Muscle of back (tissue), 11 donors: ENCODE measurements around the gene PROCA1. TPM values are rescaled to one million over a fixed set of nuclear protein-coding genes. Genes with fewer than 3 reads are reported as not detected.

Experiments used
- DNase-seq, 3 donors: peaks; one replicate each; pipeline versions ENCODE4 v3.0.0 to v3.0.0-alpha.2; 2013
- polyA plus RNA-seq, 10 donors: library from polyadenylated mRNA; unstranded; fragments of 120-200 nt; gene quantifications; one replicate each; pipeline ENCODE4 v1.2.1, GENCODE V29; 2013; ENCODE audit not compliant: insufficient read length in 10 of 10

Gene PROCA1
- polyA plus RNA-seq, 10 donors: 1.7 to 5.3 (median 2.6) TPM

DNA sequence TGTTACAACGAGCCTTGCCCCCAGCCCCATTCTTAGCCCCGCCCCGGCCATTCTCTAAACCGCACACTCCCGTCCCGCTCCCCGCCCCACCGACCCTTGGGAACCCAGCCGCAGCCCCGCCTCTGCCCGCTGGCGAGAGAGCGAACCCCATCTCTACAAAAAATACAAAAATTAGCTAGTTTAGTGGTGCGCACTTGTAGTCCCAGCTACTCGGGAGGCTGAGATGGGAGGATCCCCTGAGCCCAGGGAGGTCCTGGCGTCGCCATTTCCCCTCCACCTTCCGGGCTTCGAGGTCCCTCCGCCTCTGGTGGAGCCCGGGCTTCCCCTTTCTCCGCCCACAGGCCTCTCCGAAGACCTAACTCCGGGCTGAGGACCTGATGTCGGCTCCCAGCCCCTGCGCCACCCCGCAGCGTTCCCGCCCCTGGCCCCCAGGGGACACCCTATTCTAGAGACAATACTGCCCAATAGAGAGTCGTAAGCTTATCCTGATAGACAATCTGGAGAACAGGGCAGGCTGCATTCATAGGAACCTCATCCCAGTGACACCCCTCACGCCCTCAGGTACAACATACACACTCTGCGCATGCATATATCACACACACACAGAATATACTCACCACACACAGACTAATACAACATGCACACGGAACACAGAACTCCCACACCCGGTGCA, 480 bp upstream of the PROCA1 start:
- peak in 2 of 3 donors; percentile 43 to 79 for DNase-seq

DNA sequence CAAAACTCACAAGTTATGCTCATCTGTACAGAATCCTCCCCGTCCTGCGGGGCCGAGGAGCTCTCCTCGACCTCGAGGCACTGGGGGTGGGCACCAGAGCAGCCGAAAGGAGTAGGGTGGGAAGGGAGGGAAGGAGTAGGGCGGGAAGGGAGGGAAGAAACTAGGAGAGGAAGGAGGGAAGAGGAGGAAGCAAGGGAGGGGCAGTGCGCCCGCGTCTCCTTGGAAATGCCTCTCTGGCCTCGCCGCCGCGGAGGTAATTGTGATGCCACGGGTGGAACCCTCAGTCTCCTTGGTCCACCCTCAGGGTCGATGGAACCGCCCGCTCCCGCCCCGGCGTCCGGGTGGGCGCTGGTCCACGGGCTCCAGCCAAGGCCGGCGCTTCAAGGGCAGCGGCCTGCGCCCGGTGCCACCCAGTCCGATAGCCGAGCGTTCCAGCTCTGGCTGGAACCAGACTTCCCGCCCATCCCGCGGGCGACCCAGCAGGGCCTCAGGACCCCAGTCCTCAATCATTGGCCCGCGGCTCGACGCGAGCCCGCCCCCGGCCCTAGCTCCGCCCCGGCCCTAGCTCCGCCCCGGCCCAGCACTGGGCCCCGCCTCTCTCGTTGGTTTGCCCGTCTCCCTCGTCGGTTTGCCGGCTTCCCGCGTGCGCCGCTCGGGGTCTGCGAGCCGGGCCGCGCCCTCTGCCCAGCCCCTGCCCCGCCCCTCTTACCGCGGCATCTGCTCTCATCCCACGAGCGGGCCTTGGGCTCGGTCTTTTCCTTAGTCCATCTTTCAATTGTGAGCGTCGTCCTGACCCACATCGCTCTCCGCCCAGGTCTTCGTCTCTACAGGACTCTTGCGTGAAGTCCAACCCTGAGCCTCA, 596 bp downstream of the PROCA1 start:
- peak; percentile 91 to 97 (median 92) for DNase-seq

DNA sequence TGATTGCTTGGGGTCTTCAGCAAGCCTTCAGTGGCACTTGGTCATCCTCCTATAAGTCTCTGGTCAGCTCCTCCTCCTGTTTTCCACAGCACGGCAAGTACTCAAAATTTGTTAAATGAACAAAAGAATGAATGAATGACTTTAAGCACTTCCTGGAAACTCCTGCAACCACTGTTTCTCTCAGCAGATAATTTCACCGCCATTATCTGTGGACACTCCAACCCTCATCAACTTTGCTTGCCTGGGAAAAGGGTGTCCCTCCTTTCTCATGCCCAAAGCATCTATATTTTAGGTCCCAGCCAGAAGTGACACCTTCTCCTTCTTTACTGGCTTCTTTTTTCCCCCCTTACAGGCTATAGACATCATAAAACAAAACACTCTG, 4.4 kb downstream of the PROCA1 start:
- no peak for DNase-seq

DNA sequence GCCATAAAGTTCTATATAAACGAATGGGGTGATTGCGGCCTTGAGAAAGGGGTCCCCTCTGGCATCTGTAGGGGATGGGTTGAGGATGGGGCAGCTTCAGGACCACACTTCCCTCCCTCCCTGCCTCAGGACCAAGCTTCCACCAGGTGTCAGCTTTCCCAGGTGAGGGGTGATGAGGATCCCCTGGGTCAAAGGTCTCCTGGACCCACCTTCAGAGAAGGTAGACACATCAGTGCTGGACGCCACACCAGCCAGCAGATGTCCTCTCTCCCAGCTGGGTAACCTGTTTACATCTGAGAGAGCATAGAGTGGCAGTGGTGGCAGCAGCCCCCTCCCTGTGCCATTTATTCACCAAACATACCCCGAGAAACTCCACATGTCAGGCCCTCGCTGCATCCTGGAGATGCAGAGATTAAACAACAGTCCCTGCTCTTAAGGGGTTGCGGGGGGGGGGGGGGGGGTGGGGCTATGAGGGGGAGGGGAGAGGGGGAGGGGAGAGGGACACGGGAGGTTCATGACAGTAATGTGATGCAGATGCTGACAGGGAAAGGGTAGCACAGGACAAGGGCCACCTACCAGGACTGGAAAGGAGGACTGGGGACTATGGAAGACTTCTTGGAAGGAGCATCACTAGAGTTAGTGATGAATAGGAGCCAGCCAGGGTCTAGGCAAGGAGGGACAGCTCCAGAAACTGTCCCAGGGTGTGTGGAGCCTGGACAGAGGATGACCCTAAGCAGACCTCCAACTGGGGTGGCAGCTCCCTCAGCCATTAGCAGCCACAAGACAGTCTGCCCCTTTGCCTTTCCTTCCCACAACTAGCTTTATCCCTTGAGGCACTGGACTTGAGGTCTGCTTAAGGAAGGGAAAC, 5.0 kb downstream of the PROCA1 start:
- no peak for DNase-seq

DNA sequence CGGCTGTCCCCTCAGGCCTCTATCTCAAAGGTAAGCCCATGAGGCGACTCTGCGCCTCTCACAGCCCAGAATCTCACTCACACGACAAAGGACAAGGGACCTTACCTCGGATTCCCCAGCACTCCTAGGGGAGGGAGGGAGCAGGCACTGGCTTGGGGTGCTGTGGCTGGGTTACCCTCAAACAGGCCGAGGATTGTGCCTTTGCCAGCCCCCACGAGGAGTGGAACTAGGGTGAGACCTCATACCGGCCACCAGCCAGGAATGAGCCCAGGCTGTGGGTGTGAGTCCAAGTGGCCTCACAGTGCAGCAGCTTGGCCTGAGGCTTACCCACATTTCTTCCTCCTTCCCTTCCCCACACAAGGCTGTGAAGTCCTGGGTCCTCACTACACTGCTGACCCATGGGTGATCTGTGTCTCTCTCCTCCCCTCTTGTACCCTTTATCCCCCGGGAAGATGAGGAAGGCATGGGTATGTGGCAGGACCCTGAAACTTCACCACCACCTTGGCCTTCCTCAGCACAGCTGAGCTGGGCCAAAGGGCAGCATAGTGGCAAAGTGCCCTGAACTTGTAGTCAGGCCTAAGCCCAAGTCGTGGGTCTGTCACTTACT, 5.9 kb downstream of the PROCA1 start:
- no peak for DNase-seq

DNA sequence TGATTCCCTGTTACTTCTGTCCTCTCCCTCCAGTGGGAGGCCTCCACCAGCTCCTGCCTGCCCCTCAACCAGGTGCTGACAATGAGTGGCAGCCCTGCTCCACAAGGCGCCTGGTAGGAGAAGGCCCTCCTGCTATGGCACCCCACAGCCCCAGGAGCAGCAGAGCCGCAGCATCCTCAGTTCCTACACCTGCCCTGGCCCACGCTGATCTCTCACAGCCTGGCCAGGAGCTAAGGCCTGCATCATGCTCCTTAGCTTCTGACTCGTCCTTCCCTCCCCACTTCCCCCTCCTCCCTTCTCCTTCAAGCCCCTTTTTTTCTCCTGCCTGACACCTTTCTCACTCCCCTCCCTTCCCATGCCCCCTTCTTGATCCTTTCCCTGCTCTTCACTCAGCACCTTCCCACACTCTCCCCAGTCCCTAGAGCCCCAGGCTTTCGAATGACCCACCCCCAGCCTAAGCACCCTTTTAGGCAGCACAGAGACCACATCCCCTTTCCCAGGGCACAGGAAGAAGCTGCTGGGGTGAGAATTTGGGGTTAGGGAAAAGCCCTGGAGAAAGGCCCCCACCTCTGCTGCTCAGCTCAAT, 6.5 kb downstream of the PROCA1 start:
- no peak for DNase-seq

DNA sequence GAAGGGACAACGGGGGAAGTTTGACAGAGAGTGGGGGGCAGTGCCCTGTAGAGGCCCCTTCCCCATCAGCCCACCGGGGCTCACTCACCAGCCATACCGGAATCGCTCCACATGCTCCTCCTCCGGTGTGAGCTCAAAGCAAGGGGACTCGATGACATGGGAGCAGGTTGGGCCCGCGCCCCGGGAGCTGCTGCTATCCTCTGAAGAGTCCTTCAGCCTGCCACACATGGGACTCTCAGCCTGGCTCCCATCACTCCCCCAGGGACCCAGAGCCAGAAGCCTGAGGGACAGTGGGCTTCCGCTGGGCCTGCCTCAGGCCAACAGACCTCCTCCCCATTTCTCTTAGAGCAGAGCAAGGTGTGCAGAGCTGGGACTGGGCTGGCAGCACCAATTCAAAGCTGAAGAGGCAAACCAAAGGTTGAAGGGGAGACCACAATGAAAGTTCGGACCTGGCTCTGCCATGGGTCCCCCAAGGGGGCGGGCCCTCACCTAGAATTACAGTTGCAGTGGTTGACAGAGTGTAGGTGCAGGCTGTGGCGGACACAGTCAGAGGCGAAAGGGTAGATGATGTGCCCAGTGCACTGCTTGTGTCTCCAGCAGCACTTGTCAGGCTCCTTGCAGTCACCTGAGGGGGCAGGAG, 7.3 kb downstream of the PROCA1 start:
- DNase-seq: no peak

DNA sequence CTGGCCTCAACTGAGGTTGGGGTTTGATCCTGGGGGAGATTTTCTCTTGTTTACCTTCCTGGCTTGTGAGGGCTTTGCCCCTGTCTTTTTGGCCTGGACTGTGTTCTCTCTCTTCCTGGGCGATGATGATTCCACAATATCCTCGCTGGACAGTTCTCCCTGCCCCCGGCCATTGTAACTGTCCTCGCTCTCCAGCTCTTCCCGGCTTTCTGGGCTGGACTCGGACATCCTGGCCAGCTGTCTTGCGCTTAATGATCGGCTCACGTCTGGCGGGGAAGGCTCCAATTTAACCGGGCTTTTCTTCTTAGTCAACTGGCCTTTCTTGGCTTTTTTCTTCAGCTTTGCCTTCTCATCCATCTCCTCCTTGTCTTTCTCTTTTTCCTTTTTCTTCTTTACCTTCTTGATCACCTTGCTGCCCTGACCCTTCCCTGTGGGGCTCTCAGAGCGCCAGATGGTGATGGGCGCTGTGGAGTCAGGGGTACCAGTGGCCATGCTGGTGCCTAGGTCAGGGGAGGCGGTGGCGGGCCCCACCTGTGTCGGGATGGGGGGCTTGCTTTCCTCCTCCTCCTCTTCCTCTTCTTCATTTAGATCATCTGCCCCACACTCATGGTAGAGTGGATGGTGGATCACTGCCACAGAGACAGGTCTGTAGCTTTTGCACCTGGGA, 8.0 kb downstream of the PROCA1 start:
- no peak for DNase-seq

DNA sequence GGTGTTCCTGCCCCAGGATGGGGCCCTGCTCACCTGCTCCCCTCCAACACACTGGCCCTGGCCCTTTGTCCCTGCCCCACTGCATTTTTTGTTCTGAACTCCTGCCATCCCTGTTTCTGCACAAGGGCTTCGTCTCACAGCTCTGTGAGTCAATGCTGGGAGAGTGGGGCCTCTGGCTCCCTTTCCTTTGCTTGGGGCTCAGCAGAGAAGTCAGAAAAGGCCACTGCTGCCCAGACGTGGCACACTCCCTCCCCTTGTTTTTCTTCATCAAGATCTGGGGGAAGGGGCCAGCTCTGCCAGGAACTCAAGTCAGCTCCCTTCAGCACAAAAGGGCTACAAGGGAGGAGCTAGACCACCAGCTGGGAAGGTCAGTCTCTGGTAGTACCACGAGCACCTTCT, 8.9 kb downstream of the PROCA1 start:
- DNase-seq: no peak

DNA sequence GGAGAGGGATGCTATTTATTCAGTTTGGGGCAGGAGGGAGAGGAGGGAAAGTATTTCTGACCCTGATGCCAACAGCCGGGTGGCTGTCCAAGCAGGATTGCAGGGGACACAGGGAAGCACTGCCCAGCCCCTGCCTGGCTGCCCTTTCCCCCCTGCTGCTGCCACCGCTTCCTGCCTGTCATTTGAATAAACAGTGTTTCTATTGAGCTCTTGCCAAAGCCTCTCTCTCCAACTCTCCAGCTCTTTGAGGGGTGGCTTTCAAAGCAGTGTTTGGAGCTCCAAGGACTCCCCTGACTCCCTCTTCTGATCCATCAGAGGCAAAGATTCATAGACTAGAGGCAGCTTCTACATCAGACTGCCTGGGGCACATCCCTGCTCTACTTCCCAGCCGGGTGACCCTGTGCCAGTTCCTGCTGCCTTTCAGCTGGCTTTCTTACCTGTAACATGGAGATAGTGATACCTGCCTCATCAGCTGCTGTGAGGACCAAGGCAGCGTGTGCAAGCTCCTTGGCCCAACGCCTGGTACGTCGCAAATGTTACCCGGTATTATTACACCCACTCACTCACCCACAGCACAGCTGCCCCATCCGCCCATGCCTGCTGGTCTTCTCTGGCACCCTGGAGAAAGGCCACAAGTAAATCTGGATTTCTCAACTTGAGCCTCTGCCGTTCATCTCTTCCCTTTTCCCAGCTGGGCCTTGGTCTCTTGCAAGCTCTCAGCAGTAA, 9.5 kb downstream of the PROCA1 start:
- DNase-seq: no peak

DNA sequence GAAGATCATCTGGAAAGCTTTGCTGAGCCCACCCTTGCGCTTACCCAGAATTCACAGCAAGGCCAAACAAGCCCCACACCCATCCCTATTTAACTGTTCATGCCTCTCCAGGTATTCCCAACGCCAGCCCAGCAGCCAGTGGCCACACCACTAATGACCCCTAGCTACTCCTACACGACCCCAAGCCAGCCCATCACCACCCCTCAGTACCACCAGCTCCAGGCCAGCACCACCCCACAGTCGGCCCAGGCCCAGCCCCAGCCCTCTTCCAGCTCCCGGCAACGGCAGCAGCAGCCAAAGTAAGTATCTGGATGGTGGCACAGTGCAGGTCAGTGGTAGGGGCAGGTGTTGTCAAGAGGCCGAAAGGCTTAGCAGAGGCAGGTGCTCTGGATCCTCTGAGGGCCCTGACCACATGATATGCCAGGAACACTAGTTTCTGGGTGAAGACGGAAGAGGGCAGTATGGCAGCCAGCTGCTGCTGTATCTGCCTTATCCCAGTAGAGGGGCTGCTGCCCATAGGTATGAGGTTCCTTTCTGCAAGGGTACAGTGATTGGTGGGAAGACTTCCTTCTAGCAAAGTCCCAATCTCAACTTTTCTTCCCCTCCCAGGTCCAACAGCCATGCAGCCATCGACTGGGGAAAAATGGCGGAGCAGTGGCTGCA, 10.7 kb downstream of the PROCA1 start:
- DNase-seq: no peak

DNA sequence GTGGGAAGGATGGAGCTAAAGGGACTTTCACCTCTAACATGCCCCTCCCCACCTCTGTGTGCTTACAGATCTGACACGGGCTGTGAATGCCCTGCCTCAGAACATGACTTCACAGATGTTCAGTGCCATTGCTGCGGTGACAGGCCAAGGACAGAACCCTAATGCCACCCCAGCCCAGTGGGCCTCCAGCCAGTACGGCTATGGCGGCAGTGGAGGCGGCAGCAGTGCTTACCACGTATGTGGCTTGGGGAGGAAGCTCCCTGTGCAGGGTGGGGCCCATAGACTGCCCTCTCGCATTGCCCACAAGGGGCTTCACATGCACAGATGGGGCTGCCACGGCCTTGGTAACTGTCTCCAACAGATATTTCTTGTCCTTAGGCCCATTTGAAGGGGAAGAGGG, 11.4 kb downstream of the PROCA1 start:
- DNase-seq: no peak

DNA sequence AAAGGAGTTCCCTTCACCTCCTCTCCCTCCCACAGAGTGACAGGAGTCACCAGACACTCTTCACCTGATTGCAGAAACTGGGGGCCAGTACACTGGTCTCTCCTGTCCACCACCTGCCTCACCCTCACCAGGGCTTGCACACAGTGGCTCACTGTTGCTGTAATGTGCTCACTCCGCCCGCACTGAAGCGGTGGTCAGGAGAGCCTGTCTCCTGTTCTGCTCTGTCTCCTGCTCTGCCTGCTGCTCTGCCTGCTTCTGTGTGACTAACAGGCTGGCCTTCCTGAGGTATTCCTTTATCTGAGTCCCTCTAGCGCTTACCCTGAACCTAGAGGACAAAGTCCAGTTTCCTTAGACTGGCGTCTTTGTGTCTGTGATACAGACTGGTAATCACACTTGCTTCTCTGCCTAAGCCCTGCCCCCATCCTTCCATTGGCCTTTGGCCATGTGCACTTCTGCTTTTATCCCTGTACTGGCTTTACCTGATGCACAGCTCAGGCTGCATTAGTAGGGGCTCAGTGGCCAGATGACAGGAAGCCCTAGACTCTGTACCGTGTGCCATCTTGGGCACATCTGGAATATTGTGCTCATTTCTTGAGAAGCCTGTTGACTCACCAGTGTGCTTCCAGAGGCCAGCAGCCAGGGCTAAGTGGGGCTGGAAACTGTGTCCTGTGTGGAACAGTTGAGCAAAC, 13.3 kb downstream of the PROCA1 start:
- DNase-seq: no peak

DNA sequence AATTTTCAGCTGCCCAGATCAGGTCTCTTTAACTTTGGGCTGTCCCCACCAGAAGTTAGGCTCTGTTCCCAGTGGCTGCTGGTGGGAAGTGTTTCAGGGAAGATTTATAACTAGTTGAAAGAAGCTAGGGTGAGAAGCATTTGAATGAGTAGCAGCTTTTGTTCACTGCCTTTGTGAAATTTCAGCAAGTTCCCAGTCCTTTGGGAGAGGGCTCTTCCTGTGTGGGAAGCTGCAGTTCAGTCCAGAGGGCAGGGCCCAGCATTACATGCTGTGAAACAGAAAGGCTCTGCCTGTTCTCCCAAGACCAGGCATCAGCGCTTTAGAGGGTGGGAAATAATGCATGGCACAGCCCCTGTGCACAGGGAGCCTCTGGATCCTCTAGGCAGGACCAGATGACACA, 17.8 kb downstream of the PROCA1 start:
- DNase-seq: no peak

DNA sequence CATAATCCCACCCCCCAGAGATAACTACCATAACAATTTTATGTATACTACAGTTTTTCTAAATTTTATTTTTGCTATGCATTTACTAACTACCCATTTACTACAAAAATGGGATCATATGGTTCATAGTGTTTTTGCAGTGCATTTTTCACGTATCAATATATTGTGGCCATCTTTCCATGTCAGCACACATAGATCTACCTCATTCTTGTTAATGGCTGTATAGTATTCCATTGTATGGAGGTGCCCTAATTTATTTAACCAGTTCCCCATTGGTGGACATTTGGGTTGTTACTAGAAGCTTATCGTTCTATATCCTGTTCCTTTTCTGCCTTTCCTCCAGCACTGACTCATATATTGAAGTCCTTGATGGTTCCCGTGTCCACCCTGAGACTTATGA, 22.7 kb downstream of the PROCA1 start:
- no peak for DNase-seq

DNA sequence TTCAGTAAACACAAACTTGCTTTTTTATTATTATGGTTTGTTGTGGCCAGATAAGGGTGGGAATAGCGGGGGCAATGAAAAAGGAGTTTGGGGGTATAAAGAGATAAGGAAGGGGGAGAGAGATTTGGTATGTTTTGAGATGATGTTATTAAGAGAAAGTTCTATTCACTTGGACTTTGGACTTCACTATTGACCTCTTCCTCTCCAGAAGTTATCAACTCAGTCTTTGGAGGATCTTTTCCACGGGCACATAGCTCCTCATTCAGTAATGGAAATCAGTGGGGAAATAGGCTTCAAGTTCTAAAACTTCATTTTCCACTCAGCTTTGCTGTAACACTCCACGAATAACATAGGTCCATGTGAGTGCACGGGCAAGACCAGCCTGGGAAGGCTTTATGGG, 23.2 kb downstream of the PROCA1 start:
- DNase-seq: no peak

DNA sequence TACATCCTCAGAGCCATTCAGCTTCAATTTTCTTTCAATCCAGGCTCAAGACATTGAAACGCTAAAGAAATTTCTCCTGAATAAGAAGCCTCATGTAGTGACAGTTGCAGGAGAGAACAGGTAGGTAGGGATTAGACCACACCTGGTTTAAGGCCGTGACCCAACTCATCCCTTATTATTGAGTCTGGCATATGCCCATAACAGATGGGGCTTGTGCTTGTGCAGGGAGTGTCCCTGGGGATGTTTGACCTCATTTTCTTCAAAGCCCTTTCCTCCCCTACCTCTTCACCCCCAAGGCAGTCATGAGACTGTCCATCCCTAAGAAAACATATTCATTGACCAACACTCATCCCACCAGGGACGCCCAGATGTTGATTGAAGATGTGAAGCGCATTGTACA, 25.4 kb downstream of the PROCA1 start:
- DNase-seq: no peak

DNA sequence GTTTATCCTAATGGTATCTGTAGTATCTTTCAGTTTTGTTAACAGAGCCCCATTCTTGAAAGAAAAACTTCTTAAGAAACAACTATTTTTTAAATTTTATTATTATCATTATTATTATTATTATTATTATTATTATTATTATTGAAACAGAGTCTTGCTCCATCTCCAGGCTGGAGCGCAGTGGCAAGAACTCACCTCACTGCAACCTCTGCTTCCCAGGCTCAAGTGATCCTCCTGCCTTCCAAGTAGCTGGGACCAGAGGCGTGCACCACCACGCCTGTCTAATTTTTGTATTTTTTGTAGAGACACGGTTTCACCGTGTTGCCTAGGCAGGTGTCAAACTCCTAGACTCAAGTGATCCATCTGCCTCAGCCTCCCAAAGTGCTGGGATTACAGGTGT, 26.3 kb downstream of the PROCA1 start:
- DNase-seq: no peak

DNA sequence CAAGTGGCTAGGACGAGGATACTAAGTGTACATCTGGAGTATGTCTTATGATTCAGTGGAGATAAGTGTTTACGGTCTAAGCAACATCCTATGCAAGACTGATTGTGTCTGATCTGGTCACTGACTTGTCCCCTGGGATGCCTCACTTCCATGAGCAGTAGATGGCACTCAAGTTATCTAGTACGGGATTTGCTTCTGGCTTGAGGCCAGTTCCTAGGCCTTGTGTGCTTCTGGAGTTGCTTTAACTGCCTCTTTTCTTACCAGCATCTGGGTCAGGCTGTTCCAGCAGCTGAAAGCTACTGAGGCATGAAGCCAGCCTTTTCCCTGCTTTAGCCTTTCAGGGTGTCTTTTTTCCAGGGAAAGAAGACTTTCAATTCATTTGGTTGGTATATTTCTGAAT, 26.7 kb downstream of the PROCA1 start:
- peak; percentile 21 to 43 (median 22) for DNase-seq
